Aorta (tissue), 5 donors: ENCODE data around the gene TBATA. TPM values are rescaled to one million over a fixed set of nuclear protein-coding genes. Genes with fewer than 3 reads are reported as not detected.

Experiments
- ATAC-seq: fragments of 200-7000 bp; cut with Tn5 transposase; one replicate; pipeline ENCODE4 v1.9.1; 2022; ENCODE audit warnings: moderate library complexity; ENCODE audit not compliant: low FRiP score
- DNase-seq, 2 donors: peaks; one replicate each; pipeline ENCODE4 v3.0.0-alpha.2; 2020
- H3K27ac ChIP-seq, 2 donors: one replicate each; pipeline ENCODE4 v1.5.1; 2013; ENCODE audit warnings: low read length in 2 of 2, mild to moderate bottlenecking in 2 of 2, moderate library complexity in 2 of 2, control low read depth in 1 of 2, inconsistent platforms in 1 of 2, low read depth in 1 of 2
- H3K27me3 ChIP-seq, 2 donors: one replicate each; pipeline ENCODE4 v1.6.1; 2013; ENCODE audit warnings: control low read depth in 1 of 2, low read length in 1 of 2, mild to moderate bottlenecking in 1 of 2, moderate library complexity in 1 of 2; ENCODE audit not compliant: insufficient read depth in 2 of 2, control insufficient read depth in 1 of 2
- H3K36me3 ChIP-seq, 2 donors: one replicate each; pipeline ENCODE4 v1.6.1; 2013; ENCODE audit warnings: control low read depth in 1 of 2, low read length in 1 of 2, mild to moderate bottlenecking in 1 of 2; ENCODE audit not compliant: insufficient read depth in 2 of 2, control insufficient read depth in 1 of 2
- H3K4me1 ChIP-seq, 2 donors: one replicate each; pipeline ENCODE4 v1.6.1; 2013; ENCODE audit warnings: low read length in 2 of 2, control low read depth in 1 of 2, mild to moderate bottlenecking in 1 of 2, moderate library complexity in 1 of 2; ENCODE audit not compliant: insufficient read depth in 2 of 2, control insufficient read depth in 1 of 2
- H3K4me3 ChIP-seq, 2 donors: one replicate each; pipeline ENCODE4 v1.5.1; 2013; ENCODE audit warnings: low read length in 2 of 2, control low read depth in 1 of 2, mild to moderate bottlenecking in 1 of 2
- H3K9me3 ChIP-seq: one replicate; pipeline ENCODE4 v1.6.1; 2013; ENCODE audit warnings: mild to moderate bottlenecking, low read length; ENCODE audit not compliant: control insufficient read depth
- WGBS, 2 donors: extraction: QIAGEN DNeasy Blood & Tissue Kit; methylation state at CpG; one replicate each; pipeline ENCODE4 v1.1.7; 2013; 5-methylcytosine and 5-hydroxymethylcytosine counted together
- intact Hi-C, 2 donors: fragments of 100-400 bp; cut with DNase I; formaldehyde crosslinking; loops; one replicate each; pipeline versions ENCODE4 v1.14.2 to v1.15.0; 2022
- polyA plus RNA-seq, 2 donors: library from polyadenylated mRNA; stranded (reverse); fragments of 200-250 nt; gene quantifications; one replicate each; pipeline ENCODE4 v1.2.3, GENCODE V29; 2013
- total RNA-seq, 2 donors: library from RNA; stranded (reverse); fragmentation: NEBNext Ultra II Directional; extraction: Animal tissue kit (Norgen Biotek cat#: 25700); gene quantifications; one replicate each; pipeline ENCODE4 v1.2.1, GENCODE V29; 2021
- donor health status: healthy with polysubstance abuse.
- donor health status: Bipolar disorder and iron deficiency.
- donor health status: DM: no; HTN: no; CAD: no.
- donor health status: DM: no; HTN: no; CAD: no.
- donor health status: DM: yes; HTN: yes; CAD: no.

The TBATA gene
- total and polyA plus RNA-seq, 4 donors: not detected

DNA sequence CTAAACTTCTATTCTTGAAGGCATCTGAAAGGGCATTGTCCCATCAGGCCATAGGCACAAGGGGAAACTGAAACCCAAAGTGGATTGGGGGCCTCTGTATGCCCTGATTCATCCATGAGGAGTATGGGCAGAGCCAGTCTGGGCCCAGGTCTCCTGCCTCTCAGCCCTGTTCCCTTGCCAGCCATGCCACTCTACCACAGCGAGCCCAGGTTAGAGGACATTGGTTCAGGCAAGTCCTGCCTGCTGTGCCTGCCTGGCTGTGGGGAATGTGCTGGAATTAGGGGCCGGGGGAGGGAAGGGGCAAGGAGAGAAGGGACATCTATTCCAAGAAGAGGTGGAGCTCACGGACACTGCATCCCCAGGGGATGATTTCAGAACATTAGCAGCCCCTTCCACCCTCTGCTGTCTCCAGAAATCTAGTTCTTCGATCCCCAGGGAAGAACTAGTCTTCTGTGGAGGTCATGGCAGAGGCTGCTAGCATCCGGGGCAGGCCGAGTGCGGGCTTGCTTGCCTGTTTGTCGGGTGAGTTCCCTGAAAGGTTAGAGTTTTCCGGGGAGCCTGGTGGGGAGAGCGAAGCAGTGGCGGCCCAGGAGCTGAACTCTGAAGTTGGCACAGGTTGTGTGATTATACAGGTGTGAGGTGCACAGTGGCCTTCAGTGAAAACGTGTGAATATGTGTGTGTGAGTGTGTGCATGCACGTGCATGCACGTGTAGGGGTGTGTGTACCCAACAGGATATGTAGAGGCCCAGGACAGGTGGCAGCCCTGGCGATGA lies 37.8 kb downstream of the TBATA start:
- DNase-seq: peak in 1 of 2 donors; percentile 45

DNA sequence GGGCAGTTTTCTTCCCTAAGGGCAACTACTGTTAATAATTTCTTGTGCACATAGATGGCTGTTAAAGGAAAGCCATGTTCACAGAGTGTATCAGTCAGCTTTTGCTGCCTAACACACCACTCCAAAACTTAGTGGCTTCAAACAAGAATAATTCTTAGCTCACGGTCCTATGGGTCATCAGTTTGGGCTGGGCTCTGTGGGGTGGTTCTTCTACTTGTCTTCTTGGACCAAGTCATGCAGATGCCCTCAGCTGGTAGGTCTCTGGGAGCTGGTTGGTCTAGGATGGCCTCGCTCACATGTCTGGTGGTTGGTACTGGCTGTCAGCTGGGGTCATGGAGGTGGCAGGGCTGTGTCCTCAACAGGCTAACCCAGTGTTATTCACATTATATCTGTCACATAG lies 39.6 kb downstream of the TBATA start:
- 75 to 98% methylated on average over 2 of the region's 2 CpGs for WGBS, 2 donors
- DNase-seq: peak in 1 of 2 donors; percentile 43

More for the DNA sequence above, 37.8 kb downstream of the TBATA start:
- Histone ChIP-seq H3K27me3 (no peaks in the 10 kb centered on the region), H3K36me3 (no peaks in the 10 kb centered on the region), H3K27ac (no peak overlapping the region), H3K4me1 (no peaks in the 10 kb centered on the region), H3K9me3 (no peaks in the 10 kb centered on the region), H3K4me3 (no peak overlapping the region)
- intact Hi-C loops: no loop called here
- 76 to 78% methylated on average over 15 of the region's 15 CpGs for WGBS, 2 donors
- no peak for ATAC-seq

GRCh38 chr10:70744617-70745143 lies 40.5 kb downstream of the TBATA start:
- no peaks in the 10 kb centered on the region for H3K4me1 ChIP-seq
- no peaks in the 10 kb centered on the region for H3K36me3 ChIP-seq
- intact Hi-C loops: no loop called here
- WGBS, 2 donors: 81 to 96% methylated on average over 6 of the region's 6 CpGs
- H3K27me3 ChIP-seq: no peaks in the 10 kb centered on the region
- no peak overlapping the region for H3K27ac ChIP-seq
- no peak for ATAC-seq
- H3K4me3 ChIP-seq: no peak overlapping the region
- peak in 1 of 2 donors; percentile 24 for DNase-seq
- no peaks in the 10 kb centered on the region for H3K9me3 ChIP-seq

More for the DNA sequence above, 39.6 kb downstream of the TBATA start:
- no peak for ATAC-seq
- Histone ChIP-seq H3K27me3 (no peaks in the 10 kb centered on the region), H3K4me1 (no peaks in the 10 kb centered on the region), H3K36me3 (no peaks in the 10 kb centered on the region), H3K27ac (no peak overlapping the region), H3K4me3 (no peak overlapping the region), H3K9me3 (no peaks in the 10 kb centered on the region)
- intact Hi-C loops: no loop called here

DNA sequence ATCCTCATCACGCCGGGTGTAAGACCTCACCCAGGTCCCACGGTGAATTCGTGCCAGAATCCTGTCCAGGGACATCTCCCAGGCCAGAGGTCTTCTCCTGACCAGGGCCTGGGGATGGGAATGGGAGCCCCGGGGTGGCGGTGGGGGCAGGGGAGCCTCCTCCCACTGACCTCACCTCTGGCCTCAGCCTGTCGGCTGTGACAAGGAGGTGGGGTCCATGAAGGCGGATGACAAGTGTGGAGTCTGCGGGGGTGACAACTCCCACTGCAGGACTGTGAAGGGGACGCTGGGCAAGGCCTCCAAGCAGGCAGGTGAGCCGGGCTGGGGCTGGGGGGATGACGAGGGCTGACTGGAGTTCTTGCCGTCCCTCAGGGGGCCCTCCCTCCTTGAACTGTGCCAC lies 41.3 kb downstream of the TBATA start:
- H3K4me3 ChIP-seq: no peak overlapping the region
- ATAC-seq (no peak), DNase-seq (peak in 1 of 2 donors; percentile 68)
- intact Hi-C loops: no loop called here
- no peaks in the 10 kb centered on the region for H3K36me3 ChIP-seq
- H3K4me1 ChIP-seq: no peaks in the 10 kb centered on the region
- WGBS, 2 donors: 90 to 94% methylated on average over 13 of the region's 13 CpGs
- no peaks in the 10 kb centered on the region for H3K9me3 ChIP-seq
- H3K27me3 ChIP-seq: no peaks in the 10 kb centered on the region
- H3K27ac ChIP-seq: no peak overlapping the region

- no peaks in the 10 kb centered on the region for H3K4me1 ChIP-seq
- no peaks in the 10 kb centered on the region for H3K9me3 ChIP-seq
These were observed 41.8 kb downstream of the TBATA start for GRCh38 chr10:70743430-70743788.

GRCh38 chr10:70742537-70743429 lies 42.4 kb downstream of the TBATA start:
- H3K4me3 ChIP-seq: no peak overlapping the region
- no peak for ATAC-seq
- no peaks in the 10 kb centered on the region for H3K4me1 ChIP-seq
- no peaks in the 10 kb centered on the region for H3K27me3 ChIP-seq
- WGBS, 2 donors: 32 to 38% methylated on average over 8 of the region's 8 CpGs
- H3K36me3 ChIP-seq: no peaks in the 10 kb centered on the region
- intact Hi-C loops: no loop called here
- H3K9me3 ChIP-seq: no peaks in the 10 kb centered on the region
- H3K27ac ChIP-seq: no peak overlapping the region
- DNase-seq: peak; percentile 76

More at GRCh38 chr10:70743430-70743788, 41.8 kb downstream of the TBATA start:
- no peaks in the 10 kb centered on the region for H3K36me3 ChIP-seq
- DNase-seq (peak in 1 of 2 donors; percentile 70), ATAC-seq (peak; percentile 34)
- H3K27ac ChIP-seq: no peak overlapping the region
- intact Hi-C loops: no loop called here
- no peak overlapping the region for H3K4me3 ChIP-seq
- 93 to 94% methylated on average over 17 of the region's 17 CpGs for WGBS, 2 donors
- no peaks in the 10 kb centered on the region for H3K27me3 ChIP-seq

DNA sequence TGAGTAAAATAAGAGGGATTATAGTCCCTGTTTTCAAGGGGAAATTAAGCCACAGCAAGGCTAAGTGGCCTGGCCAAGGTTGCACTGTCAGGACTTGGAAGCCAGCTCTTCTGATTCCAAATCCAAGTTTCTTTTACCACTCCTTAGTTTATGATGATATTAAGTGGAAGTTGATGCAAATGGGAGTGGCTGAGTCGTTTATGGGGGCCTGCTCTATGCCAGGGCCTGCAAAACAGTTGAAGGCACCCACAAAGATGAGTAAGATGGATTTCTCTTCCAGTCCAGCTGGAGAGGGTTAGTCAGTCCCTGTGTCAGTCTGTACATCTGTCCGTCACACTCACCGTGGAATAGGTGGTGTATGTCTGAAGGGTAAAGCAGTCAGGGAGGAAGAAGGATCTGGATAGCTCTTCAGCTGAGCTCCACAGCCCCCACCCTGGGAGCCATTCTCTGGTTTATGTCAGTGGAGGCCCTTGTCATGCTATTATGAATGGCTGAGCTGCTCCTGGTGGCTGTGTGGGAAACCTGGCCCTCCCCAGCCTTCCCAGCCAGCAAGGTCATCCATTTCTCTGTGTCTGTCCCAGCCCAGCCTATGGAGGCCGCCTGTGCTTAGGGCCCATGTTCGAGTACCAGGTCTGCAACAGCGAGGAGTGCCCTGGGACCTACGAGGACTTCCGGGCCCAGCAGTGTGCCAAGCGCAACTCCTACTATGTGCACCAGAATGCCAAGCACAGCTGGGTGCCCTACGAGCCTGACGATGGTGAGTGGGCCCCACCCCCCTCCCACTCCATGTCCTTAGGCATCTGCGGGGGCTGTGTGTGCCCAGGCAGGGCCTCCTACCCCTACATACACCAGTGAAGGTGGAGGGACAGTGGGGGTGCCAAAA lies 44.5 kb downstream of the TBATA start:
- no peak overlapping the region for H3K4me3 ChIP-seq
- ATAC-seq: no peak
- H3K27me3 ChIP-seq: no peaks in the 10 kb centered on the region
- 82 to 84% methylated on average over 12 of the region's 12 CpGs for WGBS, 2 donors
- intact Hi-C loops: no loop called here
- H3K9me3 ChIP-seq: no peaks in the 10 kb centered on the region
- no peaks in the 10 kb centered on the region for H3K4me1 ChIP-seq
- DNase-seq: peak; percentile 8 to 68
- H3K36me3 ChIP-seq: no peaks in the 10 kb centered on the region
- no peak overlapping the region for H3K27ac ChIP-seq

GRCh38 chr10:70738761-70739121 lies 46.4 kb downstream of the TBATA start:
- H3K4me1 ChIP-seq: no peaks in the 10 kb centered on the region

More at GRCh38 chr10:70738761-70739121, 46.4 kb downstream of the TBATA start:
- intact Hi-C loops: no loop called here
- no peaks in the 10 kb centered on the region for H3K9me3 ChIP-seq
- peak in 1 of 2 donors; percentile 42 for DNase-seq
- H3K27ac ChIP-seq: no peak overlapping the region
- no peak for ATAC-seq
- no peak overlapping the region for H3K4me3 ChIP-seq
- 89 to 92% methylated on average over 12 of the region's 12 CpGs for WGBS, 2 donors
- H3K36me3 ChIP-seq: no peaks in the 10 kb centered on the region
- H3K27me3 ChIP-seq: no peaks in the 10 kb centered on the region
